ENCODE results near the gene PET100.

- TF ChIP-seq POLR2A (IDR thresholded peaks at IDR 0.05) (no peak), CTCF (IDR thresholded peaks at IDR 0.05) (no peak), POLR2AphosphoS5 (IDR thresholded peaks at IDR 0.05) (no peak)
These were observed 27.6 kb downstream of the PET100 start for GRCh38 chr19:7657131-7657751.

Data from upper lobe of left lung (tissue), 4 donors.